MM.1S (cell line): Measurements from ENCODE around the gene PRSS16.

Experiments used
- CTCF ChIP-seq: fragments of 300-600 bp; sonication (generic); IDR thresholded peaks from 2 replicates; pipeline ENCODE4 v1.5.1; 2016; ENCODE audit warnings: antibody characterized with exemption, low read length, mixed read lengths
- EZH2 ChIP-seq: fragments of 300-600 bp; sonication (generic); optimal IDR thresholded peaks from 2 replicates; pipeline ENCODE3; 2017; ENCODE audit warnings: low read depth, mild to moderate bottlenecking, antibody characterized with exemption, low read length, mixed read lengths
- EZH2phosphoT487 ChIP-seq: fragments of 300-600 bp; sonication (generic); IDR thresholded peaks from 2 replicates; pipeline ENCODE4 v1.6.1; 2018; ENCODE audit warnings: antibody characterized with exemption, low read length

GRCh38 chr6:27268803-27269202, 21.3 kb downstream of the PRSS16 start:
- TF ChIP-seq CTCF (no peak), EZH2 (no peak), EZH2phosphoT487 (no peak)
